ENCODE data around the gene SYT12. TPM values are rescaled to one million over a fixed set of nuclear protein-coding genes. Genes with fewer than 3 reads are reported as not detected.

The SYT12 gene
- total and polyA plus RNA-seq, 2 donors (not counting 3 experiments of a cell fraction or from before 2014, with no cell fraction given): not detected

DNA sequence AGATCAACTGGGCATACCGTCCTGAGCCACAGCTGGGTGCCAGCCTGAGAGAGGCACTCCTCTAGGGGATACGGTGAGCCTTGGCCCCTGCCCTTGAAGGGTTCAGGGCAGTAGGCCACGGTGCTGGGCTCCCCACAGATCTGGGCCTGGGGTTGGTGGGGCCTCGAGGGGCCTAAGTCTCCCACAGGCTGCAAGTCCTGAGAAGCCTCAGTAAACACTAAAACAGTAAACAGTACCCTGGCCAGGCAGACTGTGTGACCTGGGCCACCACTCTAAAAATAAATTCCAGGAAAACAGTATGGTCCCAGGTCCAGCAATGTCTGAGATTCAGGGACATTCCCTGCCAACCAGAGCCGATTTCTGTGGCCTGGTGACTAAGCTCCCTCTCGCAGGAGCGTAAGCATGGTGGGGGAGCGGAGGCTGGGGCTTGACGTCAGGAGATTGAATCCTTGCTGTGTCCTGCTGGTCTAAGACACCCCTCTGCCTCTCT is 31.5 kb downstream of the SYT12 start:
- Histone ChIP-seq H3K27ac (ENCODE audit: insufficient read depth, low read depth, low read length) (no peak overlapping the region), H3K9me1 (replicated peaks; ENCODE audit: control insufficient read depth, extremely low read depth, insufficient read depth, low read length) (no peaks in the 10 kb centered on the region), H4K20me1 (replicated peaks; ENCODE audit: control insufficient read depth, extremely low read depth, insufficient read depth, low read length) (no peaks in the 10 kb centered on the region), H3K4me1 (ENCODE audit: control insufficient read depth, extremely low read depth, insufficient read depth, low read length) (peaks cover 23% of the 10 kb centered on the region), H3K79me2 (ENCODE audit: control insufficient read depth, insufficient read depth, low read length) (no peaks in the 10 kb centered on the region), H3K9me3 (replicated peaks; ENCODE audit: control insufficient read depth, insufficient read depth, low read length) (no peaks in the 10 kb centered on the region), H3K4me2 (ENCODE audit: insufficient read depth, low read length) (no peak overlapping the region), H3K9ac (replicated peaks; ENCODE audit: extremely low read depth, insufficient read depth, low read length) (no peak overlapping the region), H2AFZ (ENCODE audit: low read depth, low read length) (no peak overlapping the region), H3K4me3 (replicated peaks in 1 of 3; ENCODE audit: insufficient read depth in 1 of 3, low read depth in 1 of 3, low read length in 3 of 3) (no peak overlapping the region), H3K27me3 (ENCODE audit: control insufficient read depth in 2 of 2, insufficient read depth in 2 of 2, low read length in 2 of 2) (peaks cover 0 to 3% of the 10 kb centered on the region in 2 experiments), H3K36me3 (ENCODE audit: control insufficient read depth in 2 of 2, extremely low read depth in 1 of 2, insufficient read depth in 2 of 2, low read length in 2 of 2) (no peaks in the 10 kb centered on the region)
- TF ChIP-seq MYC (IDR thresholded peaks at IDR 0.05; ENCODE audit: low read depth, low read length) (no peak), POLR2AphosphoS5 (IDR thresholded peaks at IDR 0.05; ENCODE audit: insufficient read depth, low read depth, low read length) (no peak), EZH2 (IDR thresholded peaks at IDR 0.05; ENCODE audit: borderline replicate concordance, low read depth, low read length, severe bottlenecking) (no peak), JUN (IDR thresholded peaks at IDR 0.05; ENCODE audit: borderline replicate concordance, insufficient read depth, insufficient read length, low read depth) (no peak)
- POLR2A ChIA-PET: no interaction called here
- intact Hi-C loops (cut with micrococcal nuclease) (loop anchor here (1.0 kb wide), 1 partner anchor 17 kb away; no protein-coding TSS in a partner anchor), dilution Hi-C loops (cut with MboI; ENCODE audit: extremely low pct_ligation_motif_present, low sequenced_read_pairs) (no loop called here)
- FAIRE-seq: no peak
- CTCF ChIA-PET: interaction anchor here (0.7 to 7.5 kb wide), 21 partner anchors 8 to 665 kb away, joined by 3 to 129 read pairs (median 4); no protein-coding TSS in a partner anchor
- DNase-seq (ENCODE audit: low read depth, low spot score): no peak
- no TSS peak for BruUV-seq (replicated peaks)

DNA sequence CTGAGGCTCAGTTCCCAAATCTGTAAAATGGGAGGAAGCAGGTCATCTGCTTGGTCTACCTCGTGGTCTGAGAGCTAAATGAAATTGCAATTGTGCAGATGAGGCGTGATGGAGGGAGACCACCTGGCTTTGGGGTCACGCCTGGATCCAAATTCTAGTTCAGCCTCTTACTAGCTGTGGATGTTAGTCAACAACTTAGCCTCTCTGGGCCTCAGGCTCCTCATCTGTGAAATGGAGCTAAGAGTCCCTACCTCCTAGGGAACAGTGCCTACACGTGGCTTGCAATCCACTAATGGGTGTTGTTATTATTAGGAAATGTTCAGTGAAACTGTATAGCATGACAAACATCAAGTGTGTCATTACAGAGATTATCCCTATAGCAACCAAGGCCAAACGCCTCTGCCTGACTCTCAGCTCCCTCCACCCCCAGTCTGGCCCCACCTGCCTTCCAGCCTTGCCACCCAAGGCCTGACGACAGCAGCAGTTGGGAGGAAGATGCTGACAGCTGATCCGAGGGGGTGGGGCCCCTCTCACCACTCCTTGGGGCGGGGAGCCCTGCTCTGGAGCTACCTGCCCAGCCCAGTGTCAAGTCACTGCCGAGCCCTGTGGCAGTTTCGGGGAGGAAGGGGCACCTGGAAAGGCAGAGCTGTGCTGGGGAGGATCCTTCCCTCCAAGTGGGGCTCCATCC is 32.0 kb downstream of the SYT12 start:
- Histone ChIP-seq H3K27me3 (ENCODE audit: control insufficient read depth in 2 of 2, insufficient read depth in 2 of 2, low read length in 2 of 2) (peaks cover 0 to 3% of the 10 kb centered on the region in 2 experiments), H3K36me3 (ENCODE audit: control insufficient read depth in 2 of 2, extremely low read depth in 1 of 2, insufficient read depth in 2 of 2, low read length in 2 of 2) (no peaks in the 10 kb centered on the region), H2AFZ (ENCODE audit: low read depth, low read length) (no peak overlapping the region), H4K20me1 (replicated peaks; ENCODE audit: control insufficient read depth, extremely low read depth, insufficient read depth, low read length) (no peaks in the 10 kb centered on the region), H3K9ac (replicated peaks; ENCODE audit: extremely low read depth, insufficient read depth, low read length) (no peak overlapping the region), H3K79me2 (ENCODE audit: control insufficient read depth, insufficient read depth, low read length) (no peaks in the 10 kb centered on the region), H3K4me2 (ENCODE audit: insufficient read depth, low read length) (no peak overlapping the region), H3K9me3 (replicated peaks; ENCODE audit: control insufficient read depth, insufficient read depth, low read length) (no peaks in the 10 kb centered on the region), H3K9me1 (replicated peaks; ENCODE audit: control insufficient read depth, extremely low read depth, insufficient read depth, low read length) (no peaks in the 10 kb centered on the region), H3K27ac (ENCODE audit: insufficient read depth, low read depth, low read length) (no peak overlapping the region), H3K4me1 (ENCODE audit: control insufficient read depth, extremely low read depth, insufficient read depth, low read length) (peaks cover 23% of the 10 kb centered on the region), H3K4me3 (replicated peaks in 1 of 3; ENCODE audit: insufficient read depth in 1 of 3, low read depth in 1 of 3, low read length in 3 of 3) (no peak overlapping the region)
- DNase-seq (ENCODE audit: low read depth, low spot score) (peak; percentile 65), FAIRE-seq (peak; percentile 69)
- dilution Hi-C loops (cut with MboI; ENCODE audit: extremely low pct_ligation_motif_present, low sequenced_read_pairs) (no loop called here), intact Hi-C loops (cut with micrococcal nuclease) (loop anchor here (1.0 kb wide), 1 partner anchor 16 kb away; no protein-coding TSS in a partner anchor)
- TF ChIP-seq, protein P1, sequence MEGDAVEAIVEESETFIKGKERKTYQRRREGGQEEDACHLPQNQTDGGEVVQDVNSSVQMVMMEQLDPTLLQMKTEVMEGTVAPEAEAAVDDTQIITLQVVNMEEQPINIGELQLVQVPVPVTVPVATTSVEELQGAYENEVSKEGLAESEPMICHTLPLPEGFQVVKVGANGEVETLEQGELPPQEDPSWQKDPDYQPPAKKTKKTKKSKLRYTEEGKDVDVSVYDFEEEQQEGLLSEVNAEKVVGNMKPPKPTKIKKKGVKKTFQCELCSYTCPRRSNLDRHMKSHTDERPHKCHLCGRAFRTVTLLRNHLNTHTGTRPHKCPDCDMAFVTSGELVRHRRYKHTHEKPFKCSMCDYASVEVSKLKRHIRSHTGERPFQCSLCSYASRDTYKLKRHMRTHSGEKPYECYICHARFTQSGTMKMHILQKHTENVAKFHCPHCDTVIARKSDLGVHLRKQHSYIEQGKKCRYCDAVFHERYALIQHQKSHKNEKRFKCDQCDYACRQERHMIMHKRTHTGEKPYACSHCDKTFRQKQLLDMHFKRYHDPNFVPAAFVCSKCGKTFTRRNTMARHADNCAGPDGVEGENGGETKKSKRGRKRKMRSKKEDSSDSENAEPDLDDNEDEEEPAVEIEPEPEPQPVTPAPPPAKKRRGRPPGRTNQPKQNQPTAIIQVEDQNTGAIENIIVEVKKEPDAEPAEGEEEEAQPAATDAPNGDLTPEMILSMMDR (IDR thresholded peaks at IDR 0.05; ENCODE audit: extremely low read depth in 1 of 2, insufficient read depth in 1 of 2, low read depth in 1 of 2, low read length in 2 of 2): no peak
- TF ChIP-seq POLR2A (IDR thresholded peaks at IDR 0.05; ENCODE audit: low read depth, low read length) (no peak), MYC (IDR thresholded peaks at IDR 0.05; ENCODE audit: low read depth, low read length) (peak; percentile 26), EZH2 (IDR thresholded peaks at IDR 0.05; ENCODE audit: borderline replicate concordance, low read depth, low read length, severe bottlenecking) (no peak), POLR2AphosphoS5 (IDR thresholded peaks at IDR 0.05; ENCODE audit: insufficient read depth, low read depth, low read length) (peak; percentile 32), JUN (IDR thresholded peaks at IDR 0.05; ENCODE audit: borderline replicate concordance, insufficient read depth, insufficient read length, low read depth) (no peak), FOS (IDR thresholded peaks at IDR 0.05; ENCODE audit: borderline replicate concordance, insufficient read depth, low read length) (peak; percentile 36), GATA2 (IDR thresholded peaks at IDR 0.05; ENCODE audit: insufficient read depth, insufficient read length, low read depth, low read length) (peak; percentile 85)
- TF ChIP-seq, protein P2, sequence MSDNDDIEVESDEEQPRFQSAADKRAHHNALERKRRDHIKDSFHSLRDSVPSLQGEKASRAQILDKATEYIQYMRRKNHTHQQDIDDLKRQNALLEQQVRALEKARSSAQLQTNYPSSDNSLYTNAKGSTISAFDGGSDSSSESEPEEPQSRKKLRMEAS (IDR thresholded peaks at IDR 0.05; ENCODE audit: insufficient read depth, insufficient read length): peak; percentile 53
- CTCF ChIA-PET: interaction anchor here (0.7 to 7.5 kb wide), 15 partner anchors 10 to 666 kb away, joined by 3 to 129 read pairs (median 4); no protein-coding TSS in a partner anchor
- POLR2A ChIA-PET: interaction anchor here (0.6 kb wide), 1 partner anchor 212 kb away, joined by 3 read pairs; no protein-coding TSS in a partner anchor
- no TSS peak for BruUV-seq (replicated peaks)
